Measurements from ENCODE around the gene ZBTB40.

Gene ZBTB40, protein sequence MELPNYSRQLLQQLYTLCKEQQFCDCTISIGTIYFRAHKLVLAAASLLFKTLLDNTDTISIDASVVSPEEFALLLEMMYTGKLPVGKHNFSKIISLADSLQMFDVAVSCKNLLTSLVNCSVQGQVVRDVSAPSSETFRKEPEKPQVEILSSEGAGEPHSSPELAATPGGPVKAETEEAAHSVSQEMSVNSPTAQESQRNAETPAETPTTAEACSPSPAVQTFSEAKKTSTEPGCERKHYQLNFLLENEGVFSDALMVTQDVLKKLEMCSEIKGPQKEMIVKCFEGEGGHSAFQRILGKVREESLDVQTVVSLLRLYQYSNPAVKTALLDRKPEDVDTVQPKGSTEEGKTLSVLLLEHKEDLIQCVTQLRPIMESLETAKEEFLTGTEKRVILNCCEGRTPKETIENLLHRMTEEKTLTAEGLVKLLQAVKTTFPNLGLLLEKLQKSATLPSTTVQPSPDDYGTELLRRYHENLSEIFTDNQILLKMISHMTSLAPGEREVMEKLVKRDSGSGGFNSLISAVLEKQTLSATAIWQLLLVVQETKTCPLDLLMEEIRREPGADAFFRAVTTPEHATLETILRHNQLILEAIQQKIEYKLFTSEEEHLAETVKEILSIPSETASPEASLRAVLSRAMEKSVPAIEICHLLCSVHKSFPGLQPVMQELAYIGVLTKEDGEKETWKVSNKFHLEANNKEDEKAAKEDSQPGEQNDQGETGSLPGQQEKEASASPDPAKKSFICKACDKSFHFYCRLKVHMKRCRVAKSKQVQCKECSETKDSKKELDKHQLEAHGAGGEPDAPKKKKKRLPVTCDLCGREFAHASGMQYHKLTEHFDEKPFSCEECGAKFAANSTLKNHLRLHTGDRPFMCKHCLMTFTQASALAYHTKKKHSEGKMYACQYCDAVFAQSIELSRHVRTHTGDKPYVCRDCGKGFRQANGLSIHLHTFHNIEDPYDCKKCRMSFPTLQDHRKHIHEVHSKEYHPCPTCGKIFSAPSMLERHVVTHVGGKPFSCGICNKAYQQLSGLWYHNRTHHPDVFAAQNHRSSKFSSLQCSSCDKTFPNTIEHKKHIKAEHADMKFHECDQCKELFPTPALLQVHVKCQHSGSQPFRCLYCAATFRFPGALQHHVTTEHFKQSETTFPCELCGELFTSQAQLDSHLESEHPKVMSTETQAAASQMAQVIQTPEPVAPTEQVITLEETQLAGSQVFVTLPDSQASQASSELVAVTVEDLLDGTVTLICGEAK

DNA sequence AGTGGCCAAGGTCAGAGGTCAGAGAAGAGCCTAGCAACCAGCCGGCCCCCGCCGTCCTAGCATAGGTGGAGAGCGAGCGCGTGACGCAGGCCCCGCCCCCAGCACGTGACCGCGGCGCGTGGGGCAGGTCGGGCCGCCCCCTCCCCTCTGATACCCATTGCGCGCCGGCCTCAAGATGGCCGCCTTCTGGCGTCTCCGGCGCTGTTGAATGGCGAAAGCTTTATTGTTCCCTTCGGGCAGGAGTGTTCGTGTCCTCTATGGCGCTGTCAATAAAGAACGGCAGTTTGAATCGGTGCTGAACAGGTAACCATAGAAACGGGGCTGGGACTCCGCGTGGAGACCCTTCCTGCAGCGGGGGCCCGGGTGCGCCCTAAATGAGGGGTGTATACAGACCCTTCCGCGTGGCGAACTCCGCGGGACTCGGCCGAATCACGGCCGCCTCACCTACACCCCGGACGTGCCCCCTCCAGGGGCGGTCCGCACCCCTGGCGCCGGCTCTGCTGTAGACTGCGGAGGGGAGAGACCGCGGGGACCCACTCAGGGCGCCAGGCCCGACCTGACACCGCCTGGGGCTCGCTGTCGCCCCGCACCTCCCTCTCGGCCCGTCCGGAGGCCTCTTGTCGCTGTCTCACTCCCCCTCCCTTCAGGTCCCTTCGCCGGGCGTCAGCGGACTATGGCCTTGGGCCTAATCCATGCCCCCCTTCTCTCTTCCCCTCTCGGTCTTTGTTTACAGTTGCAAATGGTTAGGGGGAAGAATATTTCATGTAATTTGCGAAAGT lies at the start of gene ZBTB40:
TSS of gene ZBTB40 (plus strand) at position 150 of the 779 bp plus-strand sequence. CDS start 38,098 bp downstream, outside the sequence.
- peak; percentile 96 for DNase-seq

DNA sequence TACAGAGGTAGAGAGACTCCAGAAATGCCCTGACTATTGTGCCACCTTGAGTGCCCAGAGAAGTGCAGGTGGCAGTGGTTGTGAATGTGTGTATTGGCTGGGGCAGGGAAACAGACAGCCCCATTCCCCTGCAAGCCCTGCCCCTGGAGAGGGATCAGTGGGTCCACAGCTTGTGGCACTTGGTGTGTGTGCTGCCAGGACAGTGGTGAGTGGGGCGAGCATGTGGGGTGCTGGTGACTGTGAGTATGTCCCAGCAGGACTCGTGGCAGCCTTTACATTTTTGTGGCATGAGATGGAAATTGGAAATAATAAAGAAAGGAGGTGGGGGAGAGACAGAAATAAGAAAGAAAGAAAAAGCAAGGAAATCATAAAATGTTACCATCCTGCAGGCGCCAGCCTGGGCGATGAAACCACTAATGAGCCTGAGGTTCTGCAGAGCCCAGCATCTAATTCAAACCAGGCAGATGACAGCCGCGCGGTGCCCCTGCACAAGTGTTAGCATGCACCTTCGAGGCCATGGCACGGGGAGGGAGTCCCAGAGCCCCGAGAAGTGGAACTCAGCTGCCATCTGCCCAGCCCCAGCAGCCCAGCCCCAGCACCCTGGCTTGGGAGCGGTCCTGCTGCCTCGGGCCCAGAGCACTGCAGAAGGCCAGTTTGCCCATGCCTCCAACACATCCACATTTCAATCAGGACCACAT lies 49.1 kb upstream of the ZBTB40 start:
- DNase-seq = no peak

DNA sequence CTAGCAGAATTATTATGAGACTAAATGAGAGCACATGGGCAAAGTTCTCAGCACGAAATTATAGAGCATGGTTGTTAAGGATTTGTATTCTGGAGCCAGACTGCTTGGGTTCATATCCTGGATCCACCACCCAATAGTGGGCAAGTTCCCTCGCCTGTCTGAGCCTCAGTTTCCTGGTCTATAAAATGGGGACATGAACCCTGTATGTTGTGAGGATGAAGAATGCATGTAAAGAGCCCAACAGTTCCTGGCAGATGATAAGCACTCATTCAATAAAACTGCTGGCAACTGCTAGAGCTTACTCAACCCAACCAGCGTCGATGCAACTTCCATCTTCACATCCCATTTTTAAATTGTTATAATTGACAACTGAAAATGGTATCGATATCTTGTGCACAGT lies 47.2 kb upstream of the ZBTB40 start:
- no peak for DNase-seq

DNA sequence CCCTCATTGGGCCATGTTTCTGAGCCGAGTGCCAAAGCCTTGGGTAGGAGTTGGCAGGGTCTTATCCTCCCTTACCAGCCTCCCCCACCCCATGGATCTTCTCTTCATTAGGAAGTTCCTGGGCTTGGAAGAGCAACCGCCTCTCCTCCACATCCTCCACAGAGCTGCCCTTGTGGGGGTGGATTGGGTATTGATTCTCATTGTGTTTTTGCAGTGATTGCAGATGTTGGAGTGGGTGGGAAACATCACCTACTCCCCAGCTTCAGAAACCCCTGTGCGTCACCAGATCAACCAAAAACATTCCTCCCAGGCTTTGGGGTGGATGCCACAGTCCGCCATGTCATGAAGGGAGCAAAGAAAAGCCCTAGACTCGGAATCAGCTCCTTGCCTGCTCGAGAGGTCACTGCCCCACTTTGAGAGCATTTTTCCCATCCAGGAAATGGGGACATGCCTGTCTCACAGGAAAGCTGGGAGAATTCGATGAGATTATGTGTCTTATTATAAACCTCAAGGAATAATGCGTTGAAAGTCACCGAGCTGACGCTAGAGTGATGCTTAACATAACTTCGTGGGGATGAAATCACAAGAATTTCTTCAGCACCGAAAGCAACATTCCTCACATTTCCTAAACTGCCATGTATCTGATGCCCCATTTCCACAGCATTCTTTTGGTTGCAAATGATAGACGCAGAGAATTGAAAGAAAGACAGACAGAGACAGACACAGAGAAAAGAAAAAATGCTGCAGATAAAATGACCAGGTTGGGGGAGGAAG lies 44.7 kb upstream of the ZBTB40 start:
- no peak for DNase-seq

DNA sequence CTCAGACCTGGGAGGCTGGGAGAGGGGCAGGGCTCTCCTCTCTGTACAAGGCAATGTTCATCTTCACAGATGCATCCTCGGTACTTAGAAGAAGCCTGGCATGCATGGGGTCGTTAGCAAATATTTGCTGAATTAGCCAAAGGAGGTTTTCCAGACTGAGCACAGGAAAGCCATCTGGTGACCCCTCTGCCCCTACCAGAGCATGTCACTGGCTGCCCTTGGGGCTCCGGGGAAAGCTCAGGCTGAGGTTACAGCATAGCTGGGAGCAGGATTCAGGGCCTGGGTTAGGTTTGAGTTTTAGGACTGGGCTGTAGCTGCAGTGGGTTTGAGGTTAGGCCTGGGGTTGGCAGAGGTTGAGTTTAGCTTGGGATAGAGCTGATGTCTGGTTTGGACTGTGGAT lies 43.4 kb upstream of the ZBTB40 start:
- DNase-seq = no peak

DNA sequence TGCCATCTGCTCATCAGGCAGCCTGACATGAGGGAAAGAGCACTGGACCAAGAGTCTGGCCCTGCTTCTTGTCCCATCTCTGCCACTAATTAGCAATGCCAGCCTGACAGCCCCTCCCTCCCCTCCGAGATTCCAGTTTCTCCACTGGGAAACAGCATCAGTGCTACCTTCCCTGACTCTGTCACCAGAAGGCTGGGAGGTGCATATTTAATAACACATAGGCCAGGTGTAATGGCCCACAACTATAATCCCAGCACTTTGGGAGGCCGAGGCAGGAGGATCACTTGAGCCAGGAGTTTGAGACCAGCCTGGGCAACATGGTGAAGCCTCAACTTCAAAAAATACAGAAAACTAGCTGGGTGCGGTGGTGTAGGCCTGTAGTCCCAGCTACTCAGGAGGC lies 41.2 kb upstream of the ZBTB40 start:
- no peak for DNase-seq

DNA sequence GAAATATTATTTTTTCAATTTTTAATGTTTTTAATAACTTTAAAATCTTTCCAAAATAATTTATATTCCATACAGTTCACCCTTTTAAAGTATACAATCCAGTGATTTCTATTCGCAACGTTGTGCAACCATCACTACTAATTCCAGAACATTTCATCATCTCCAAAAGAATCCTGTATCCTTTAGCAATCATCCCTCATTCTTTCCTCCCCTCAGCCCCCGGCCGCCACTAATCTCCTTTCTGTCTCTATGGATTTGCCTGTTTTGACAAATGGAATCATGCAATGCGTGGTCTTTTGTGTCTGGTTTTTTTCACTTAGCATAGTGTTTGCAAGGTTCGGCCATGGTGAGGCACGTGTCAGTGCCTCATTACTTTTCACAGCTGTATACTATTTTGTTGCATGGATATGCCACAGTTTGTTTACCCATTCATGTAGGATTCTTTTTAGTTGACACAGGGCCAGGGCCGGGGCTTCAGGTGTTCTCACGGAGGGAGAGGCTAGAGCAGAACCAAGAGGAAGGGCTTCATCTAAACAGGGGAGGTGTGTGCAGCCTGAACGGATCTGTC lies 40.6 kb upstream of the ZBTB40 start:
- no peak for DNase-seq

DNA sequence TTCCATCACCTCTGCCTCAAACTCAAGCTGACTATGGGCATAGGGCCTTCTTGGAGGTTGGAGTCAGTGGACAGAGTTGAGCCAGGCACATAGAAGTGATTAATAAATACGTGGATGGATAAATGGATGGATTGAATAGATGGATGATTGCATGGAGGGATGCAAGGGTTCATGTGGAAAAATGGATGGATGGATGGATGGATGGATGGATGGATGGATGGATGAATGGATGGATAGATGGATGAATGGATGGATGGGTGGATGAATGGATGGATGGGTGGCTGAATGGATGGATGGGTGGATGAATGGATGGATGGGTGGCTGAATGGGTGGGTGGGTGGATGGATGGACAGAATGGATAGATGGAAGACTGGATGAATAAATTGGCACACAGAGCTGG lies 40.1 kb upstream of the ZBTB40 start:
- DNase-seq = no peak

DNA sequence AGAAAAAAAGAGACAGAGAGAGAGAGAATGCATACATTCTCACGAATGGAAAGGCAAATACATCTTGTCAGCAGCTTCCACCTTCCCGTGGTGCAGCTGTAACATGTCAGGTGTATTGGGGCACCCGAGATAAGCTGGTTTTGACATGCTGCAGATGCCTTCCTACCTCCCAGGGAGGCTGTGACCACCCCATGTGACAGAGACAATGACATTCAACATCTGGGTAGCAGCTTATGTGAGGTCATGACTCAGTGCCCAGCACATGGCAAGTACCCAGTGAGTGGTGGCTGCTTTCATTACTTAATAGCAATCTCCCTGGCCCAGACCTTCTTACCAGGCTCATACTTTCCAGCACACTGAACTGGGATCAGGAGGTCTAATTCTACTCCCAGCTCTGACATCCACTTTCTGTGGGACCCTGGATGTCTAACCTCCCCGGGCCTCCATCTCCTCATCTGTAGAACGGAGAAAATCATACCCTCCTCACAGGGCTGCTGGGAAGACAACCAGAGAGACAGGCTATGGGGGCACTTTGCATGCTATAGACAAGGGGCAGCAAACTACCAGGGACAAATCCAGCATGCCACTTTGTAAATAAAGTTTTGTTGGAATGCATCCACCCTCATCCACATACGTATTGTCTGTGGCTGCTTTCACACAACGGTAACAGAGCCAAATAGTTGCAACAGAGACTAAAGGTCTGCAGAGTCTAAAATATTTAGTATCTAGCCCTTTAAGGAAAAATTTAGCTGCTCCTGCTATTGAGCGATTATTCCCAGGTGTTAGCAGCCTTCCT lies 38.5 kb upstream of the ZBTB40 start:
- DNase-seq = no peak

DNA sequence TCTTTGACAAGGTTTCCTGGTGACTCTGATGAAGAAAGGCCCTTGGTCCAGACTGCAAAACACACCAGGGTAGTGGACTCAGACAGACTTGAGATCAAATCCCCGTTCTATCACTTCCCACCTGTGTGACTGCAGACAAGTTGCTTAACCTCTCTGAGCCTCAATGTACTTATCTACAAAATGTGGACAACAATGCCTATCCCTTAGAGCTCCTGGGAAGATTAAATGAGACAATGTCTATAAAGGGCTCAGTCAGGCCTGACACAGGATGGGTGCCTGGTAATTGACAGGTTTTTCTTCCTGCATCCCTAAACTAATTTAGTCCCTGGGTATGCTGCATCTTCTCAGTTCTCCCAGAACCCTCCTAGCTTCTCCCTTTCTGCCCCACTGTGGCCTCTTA lies 37.9 kb upstream of the ZBTB40 start:
- DNase-seq = no peak

DNA sequence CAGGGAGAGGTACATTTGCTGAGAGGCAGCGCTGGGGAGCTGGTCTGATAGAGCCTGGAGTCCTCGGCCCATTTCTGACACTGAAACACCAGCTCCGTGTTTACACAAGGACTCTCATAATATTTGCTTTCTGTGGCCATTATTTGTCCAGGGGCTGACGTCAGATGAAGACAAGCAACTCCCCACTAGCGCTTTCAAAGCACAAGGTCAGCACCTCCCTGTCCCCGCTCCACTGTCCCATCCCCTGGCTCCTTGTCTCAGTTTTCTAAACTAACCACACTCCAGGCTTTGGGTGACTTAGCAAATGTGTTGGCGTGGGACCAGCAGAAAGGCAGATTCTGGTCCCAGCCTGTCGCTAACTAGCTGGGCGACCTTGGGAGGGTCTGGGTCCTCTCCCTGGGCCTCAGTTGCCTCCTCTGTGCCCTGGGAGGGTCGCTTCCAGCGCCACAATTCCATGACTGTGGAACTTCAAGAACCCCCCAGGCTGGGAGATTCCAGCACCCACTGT lies 37.4 kb upstream of the ZBTB40 start:
- no peak for DNase-seq

DNA sequence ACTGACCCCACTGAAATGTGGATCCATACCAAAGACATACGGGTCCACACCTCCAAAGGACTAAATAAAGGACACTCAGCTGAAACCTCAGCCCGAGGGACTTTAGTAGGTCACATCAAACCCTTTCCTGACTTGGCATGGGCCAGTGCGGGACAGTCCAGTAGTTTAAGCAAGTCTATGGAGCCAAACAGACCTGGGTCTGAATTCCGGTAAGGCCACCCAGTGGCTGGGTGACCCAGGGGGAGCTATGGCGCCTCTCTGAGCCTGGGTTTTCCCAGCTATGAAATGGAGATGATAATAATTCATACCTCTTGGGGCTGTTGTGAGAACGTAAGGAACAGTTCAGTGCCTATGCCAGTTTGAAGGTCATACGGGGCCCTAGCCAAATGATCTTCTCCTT lies 36.2 kb upstream of the ZBTB40 start:
- no peak for DNase-seq

DNA sequence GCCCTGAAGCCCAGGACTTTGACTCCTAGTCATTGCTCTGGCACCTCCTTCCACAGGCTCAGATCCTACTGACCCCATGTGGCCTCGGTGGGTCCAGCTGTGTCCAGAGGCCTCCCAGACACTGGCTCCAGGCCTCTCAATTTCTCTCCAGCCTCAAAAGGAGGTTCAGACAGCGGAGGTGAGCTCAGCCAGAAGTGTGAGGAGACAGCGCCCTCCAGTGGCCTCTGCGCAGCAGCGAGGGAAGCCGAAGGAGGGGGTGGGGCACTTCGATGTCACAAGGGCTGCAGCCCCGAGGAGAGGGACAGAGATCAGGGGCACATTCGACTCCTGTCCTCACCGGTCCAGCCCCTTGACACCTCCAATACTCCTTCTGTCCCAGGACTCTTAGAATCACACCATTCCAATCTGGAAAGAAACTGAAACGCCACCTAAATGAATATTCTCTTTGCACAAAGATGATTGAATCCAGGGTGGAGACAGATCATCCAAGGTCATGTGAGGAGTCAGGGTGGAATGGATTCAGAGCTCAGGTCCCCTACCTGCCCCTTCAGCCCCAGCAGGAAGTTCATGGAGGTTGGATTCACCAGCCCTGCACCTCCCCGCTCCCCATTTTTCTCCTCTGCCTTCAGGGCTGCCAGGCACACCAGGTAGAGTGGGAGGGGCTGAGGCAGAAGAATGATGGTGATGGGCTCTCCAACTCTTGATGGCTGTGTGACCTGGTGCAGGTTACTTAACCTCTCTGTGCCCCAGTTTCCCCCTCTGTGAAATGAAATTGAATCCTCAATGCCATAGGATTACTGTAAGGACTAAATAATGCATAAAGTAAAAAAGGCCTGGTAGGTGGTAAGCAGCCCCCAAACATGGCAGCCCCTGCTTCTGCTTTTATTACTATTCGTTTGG lies 34.8 kb upstream of the ZBTB40 start:
- DNase-seq = peak; percentile 23

DNA sequence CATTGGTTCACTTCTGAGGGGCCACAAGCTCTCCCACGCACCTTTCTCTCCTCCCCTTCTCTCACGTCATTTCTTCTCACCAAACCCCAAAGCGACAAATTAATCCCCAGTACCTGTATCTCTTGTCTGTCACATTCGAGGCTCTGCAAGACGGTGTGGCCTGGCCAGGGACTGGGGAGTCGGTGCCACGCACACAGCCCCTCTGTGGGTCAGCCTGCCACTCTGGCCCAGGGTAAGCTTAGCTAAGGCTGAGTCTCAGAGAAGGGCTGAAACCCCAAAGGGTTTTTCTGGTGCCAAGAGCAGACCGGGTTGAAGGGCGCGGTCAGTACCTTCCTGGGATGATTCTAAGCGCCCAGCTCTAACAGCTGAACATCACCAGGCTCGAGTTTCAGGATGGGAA lies 34.2 kb upstream of the ZBTB40 start:
- no peak for DNase-seq

DNA sequence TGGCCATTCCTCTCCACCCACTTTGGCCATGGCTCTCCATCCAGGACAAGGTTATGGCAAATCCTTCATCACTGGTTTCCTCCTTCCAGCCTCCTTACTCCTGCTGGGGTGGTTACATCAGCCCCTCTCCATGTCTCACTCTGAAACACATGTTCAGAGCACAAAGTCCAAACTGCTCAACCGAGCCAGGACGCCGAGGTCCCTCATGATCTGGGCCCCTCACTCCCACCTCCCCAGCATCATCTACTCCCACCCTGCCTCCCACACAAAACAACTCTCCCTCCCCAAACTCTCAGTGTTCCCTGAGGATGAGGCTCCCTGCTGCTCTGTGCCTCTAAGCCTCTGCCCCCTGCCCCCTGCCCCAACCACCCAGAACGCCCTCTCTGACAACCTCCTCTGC lies 33.3 kb upstream of the ZBTB40 start:
- DNase-seq = no peak

DNA sequence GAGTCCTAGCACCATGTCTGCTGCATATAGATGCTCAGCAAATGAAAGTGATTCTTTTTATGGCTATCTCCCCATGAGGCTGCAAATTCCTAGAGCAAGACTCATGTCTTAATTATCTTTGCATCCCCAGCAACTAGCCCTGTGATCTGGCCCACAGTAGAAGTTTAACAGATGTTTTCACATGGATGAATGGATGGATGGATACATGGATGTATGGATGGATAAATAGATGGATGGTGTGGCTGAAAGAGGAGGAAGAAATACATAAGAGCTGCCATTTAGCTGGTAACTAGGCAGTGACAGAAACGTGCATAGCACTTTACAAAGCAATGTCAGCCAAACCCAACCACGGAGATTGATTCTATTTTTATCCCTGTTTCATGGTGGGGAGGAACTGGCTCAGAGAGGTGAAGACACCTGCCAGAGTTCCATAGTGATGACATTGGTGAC lies 32.7 kb upstream of the ZBTB40 start:
- no peak for DNase-seq

DNA sequence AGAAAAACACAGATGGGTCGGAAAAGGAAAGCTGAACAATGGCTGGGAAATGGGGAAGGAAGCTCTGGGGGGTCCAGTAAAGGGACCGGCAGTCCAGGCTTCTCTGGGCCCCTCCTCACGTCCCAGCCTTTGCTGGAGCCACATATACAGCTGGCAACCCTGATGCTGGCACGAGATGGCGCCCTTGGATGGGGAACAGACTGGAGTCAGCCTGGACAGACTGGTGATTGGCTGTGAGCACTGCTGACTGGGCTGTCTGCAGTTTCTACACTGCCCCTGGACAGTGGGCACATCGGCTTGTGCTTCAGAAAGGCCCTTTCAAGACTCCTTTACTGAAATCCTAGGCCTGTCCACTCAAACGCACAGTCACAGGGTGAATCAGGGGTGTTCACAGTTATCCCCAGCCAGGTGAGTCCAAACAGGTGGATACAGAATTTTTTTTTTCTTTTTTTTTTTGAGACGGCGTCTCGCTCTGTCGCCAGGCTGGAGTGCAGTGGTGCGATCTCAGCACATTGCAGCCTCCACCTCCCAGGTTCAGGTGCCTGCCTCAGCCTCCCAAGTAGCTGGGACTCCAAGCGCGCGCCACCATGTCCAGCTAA lies 31.1 kb upstream of the ZBTB40 start:
- DNase-seq = peak; percentile 59

DNA sequence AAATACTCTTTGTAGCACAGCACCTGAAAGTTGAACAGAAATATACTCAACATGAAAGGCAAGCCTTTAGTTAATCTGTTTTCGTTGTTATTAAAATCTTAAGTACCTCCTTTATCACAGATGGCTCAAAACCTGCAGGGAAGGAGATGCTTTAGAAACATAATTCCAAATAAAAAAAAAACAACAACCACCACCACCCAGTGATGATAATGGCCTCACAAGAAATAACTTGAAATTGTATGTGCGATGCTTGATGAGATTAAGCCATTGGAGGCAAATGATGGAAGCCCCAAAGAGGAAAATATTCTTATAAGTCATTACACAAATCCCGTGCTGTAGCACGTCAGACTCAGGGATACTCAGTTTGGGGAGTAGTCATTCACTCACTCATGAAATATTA lies 24.9 kb upstream of the ZBTB40 start:
- no peak for DNase-seq
